K562 (cell line): ENCODE measurements around the gene LRMDA.

Experiments
- PHF21A ChIP-seq: fragments of 450-650 bp; IDR thresholded peaks from 2 replicates; pipeline ENCODE4 v1.6.1; 2017; ENCODE audit warnings: low read depth, borderline replicate concordance
- PRMT5 ChIP-seq: sonication (generic); formaldehyde crosslinking; IDR thresholded peaks from 2 replicates; pipeline ENCODE4 v1.5.0; 2020; ENCODE audit warnings: missing genetic modification reagents
- PTBP1 ChIP-seq: fragments of 200-400 bp; formaldehyde crosslinking; IDR thresholded peaks from 2 replicates; pipeline ENCODE4 v1.6.1; 2017; ENCODE audit warnings: low read depth, low read length
- REST ChIP-seq, 2 experiments: fragments of 450-650 bp; formaldehyde crosslinking in 1 of 2; IDR thresholded peaks; 2 replicates each; pipeline versions ENCODE4 v1.4.0 to v1.6.1; 2014 to 2020; ENCODE audit warnings: mild to moderate bottlenecking in 2 of 2, borderline replicate concordance in 1 of 2, low read depth in 1 of 2
- ZNF354B ChIP-seq: fragments of 250-450 bp; sonication (Bioruptor Pico); IDR thresholded peaks from 2 replicates; pipeline ENCODE4 v1.4.0; 2020

- no peak for TF ChIP-seq ZNF354B
- no peak for TF ChIP-seq PTBP1
- TF ChIP-seq REST (IDR thresholded peaks at IDR 0.05; ENCODE audit: borderline replicate concordance): no peak
- no peak for TF ChIP-seq REST (CRISPR knock-in tag; IDR thresholded peaks at IDR 0.05; ENCODE audit: low read depth)
- TF ChIP-seq PHF21A: no peak
- no peak for TF ChIP-seq PRMT5 (CRISPR knock-in tag)
Measured at GRCh38 chr10:75407713-75408508, 23.5 kb upstream of the LRMDA start.
